GM12872 (cell line): ENCODE measurements around the gene MRPS16.
A peak's percentile ranks its signal among the peaks of the same experiment; 100 is the strongest.

Experiments used
- TF ChIP-seq, protein P1 (sequence below): IDR thresholded peaks from 3 replicates; pipeline ENCODE4 v1.5.1; 2011; ENCODE audit warnings: low read depth, mild to moderate bottlenecking, low read length, moderate library complexity; ENCODE audit not compliant: insufficient read depth

MRPS16 gene

GRCh38 chr10:73248259-73248724, 4.2 kb downstream of the MRPS16 start:
- TF ChIP-seq, protein P1, sequence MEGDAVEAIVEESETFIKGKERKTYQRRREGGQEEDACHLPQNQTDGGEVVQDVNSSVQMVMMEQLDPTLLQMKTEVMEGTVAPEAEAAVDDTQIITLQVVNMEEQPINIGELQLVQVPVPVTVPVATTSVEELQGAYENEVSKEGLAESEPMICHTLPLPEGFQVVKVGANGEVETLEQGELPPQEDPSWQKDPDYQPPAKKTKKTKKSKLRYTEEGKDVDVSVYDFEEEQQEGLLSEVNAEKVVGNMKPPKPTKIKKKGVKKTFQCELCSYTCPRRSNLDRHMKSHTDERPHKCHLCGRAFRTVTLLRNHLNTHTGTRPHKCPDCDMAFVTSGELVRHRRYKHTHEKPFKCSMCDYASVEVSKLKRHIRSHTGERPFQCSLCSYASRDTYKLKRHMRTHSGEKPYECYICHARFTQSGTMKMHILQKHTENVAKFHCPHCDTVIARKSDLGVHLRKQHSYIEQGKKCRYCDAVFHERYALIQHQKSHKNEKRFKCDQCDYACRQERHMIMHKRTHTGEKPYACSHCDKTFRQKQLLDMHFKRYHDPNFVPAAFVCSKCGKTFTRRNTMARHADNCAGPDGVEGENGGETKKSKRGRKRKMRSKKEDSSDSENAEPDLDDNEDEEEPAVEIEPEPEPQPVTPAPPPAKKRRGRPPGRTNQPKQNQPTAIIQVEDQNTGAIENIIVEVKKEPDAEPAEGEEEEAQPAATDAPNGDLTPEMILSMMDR: no peak

GRCh38 chr10:73247509-73248258, 4.8 kb downstream of the MRPS16 start:
- TF ChIP-seq, protein P1: no peak

GRCh38 chr10:73246646-73247508, 5.6 kb downstream of the MRPS16 start, which contains the start of gene DNAJC9:
TSS of gene DNAJC9 (minus strand) at chr10:73247255. CDS start at chr10:73247189, 66 bp downstream.
- TF ChIP-seq, protein P1: peak; percentile 13; the same call in 1 of the 3 replicates

GRCh38 chr10:73246322-73246645, 6.2 kb downstream of the MRPS16 start:
- TF ChIP-seq, protein P1: no peak

DNA sequence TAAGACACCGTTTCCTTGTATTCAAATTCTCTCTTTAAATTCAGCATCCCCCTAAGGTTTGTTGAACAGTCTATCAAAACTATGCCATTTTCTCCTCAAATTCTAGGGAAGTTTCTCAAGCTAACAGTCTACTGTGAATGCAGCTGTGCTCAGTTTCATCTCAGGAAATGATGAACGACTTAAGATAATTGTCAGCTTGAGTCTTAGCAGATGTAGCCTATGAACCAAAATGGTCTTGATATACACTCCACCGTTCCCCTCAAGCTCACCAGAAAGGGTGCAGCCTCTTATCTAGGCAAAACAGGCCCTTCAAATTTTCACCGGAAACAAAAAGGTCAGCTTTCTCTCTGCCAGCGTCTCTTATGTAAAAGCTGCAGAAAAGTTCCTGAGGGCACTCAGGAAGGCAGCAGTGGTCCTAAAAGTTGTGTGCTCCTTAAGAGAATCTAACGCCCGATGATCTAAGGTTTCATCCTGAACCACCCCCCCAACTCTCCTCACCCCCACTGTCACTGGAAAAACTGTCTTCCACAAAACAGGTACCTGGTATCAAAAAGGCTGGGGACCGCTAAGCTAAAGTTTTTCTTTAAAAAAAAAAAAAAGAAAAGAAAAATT, 7.5 kb downstream of the MRPS16 start:
- TF ChIP-seq, protein P1: no peak

DNA sequence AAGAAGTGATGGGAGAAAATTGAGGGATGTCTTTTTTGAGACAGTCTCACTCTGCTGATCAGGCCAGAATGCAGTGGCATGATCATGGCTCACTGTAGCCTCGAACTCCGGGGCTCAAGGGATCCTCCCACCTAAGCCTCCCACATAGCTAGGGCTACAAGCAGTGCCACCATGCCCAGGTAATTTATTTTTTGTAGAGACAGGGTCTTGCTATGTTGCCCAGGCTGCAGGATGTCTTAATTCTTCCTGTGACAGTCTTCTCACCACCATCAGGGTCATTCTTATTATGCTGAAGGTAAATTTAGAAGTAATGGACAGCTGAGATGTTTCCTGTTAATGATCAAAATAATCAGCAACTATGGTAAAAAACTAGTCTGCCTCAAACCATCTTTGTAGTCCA, 12.5 kb downstream of the MRPS16 start:
- TF ChIP-seq, protein P1: no peak

- TF ChIP-seq, protein P1: no peak
These were observed 13.4 kb downstream of the MRPS16 start for GRCh38 chr10:73238990-73239566.
